ENCODE data around the gene USHBP1.

USHBP1 gene

DNA sequence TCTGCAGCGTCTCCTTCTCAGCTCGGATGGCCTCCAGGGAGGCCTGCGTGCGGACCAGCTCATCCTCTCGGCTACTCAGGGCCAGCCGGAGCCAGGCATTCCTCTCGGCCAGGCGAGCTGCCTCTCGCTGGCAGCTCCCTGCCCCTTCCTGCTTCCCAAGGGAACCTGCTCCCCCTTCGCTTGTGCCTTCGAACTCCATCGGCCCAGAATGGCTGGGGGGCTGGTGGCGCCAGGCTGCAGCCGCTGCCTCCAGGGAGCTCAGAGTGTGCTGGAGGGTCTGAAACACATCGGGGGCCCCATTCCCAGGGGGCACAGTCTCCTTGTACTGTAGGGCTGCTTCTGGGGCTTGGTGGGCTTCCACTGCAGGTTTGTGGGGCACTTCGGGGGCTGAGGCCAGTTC, 2.0 kb downstream of the USHBP1 start:
- DNase-seq: no peak

DNA sequence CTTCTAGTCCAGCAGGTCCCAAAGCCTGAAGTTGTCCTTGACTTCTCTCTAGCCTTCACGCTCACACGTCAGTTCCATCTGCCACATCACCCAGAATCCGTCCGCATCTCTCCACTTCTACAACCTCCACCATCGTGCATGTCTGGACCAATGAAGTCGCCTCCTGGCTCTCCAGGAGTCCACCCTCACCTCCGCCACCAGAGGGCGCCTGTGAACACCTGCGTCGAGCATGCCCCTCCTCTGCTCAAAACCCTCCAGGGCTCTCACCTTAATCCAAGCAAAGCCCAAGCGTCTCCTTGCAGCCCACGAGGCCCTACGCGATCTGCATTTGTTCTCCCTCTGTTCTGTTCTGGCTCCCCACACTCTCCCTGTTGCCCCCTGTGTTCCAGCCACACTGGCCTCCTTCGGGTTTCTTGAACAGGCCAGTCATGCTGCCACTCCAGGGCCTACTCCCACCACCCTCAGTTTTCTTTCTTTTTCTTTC, 3.7 kb downstream of the USHBP1 start:
- DNase-seq: peak in 1 of 2 donors; percentile 12

DNA sequence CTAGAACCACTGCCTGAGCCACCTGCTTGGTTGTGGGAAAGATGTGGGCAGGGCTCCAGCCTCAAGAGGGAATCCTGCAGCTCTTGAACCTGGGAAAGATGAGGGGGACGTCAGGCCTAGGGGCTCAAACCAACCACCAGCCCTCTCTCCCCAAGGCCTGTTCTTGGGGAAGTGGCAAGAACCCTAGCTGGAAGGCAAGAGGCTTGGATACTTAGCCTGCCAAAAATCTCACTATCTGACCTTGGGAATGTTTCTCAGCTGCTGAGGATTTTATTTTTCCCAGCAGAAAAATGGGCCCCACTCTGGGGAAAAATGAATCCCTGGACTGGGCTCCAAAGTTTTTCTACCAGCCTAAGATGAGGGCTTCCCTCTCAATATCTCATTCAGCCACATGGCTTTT, 4.6 kb downstream of the USHBP1 start:
- no peak for DNase-seq

DNA sequence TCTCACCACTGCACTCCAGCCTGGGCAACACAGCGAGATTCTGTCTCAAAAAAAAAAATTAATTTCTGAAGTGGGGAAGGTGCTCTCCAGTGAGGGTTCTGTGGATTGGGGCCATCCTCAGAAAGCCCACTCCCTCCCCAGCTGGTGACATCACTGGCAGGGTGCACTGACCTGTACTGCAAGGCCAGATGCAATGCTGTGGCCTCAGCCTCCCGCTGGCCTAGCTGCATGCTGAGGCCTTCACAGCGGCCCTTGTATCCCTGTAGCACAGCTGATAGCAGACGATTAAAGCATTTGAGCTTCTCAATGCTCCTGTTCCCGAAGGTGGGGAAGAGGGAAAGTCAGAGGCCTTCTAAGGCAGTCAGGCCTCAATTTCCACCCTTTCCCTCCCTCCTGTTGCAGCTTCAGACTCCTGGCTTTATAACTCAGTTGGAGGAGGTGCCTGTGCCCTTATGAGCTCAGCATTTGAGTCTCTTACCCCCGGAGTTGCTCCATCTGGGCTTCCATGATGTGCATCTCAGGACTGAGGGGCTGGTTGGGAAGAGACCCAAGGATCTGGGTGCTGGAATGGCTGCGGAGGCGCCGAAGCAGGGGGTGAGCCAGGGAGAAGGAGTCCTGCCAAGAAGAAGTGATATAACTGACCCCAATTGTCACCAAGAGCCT, 5.3 kb downstream of the USHBP1 start:
- DNase-seq: no peak

DNA sequence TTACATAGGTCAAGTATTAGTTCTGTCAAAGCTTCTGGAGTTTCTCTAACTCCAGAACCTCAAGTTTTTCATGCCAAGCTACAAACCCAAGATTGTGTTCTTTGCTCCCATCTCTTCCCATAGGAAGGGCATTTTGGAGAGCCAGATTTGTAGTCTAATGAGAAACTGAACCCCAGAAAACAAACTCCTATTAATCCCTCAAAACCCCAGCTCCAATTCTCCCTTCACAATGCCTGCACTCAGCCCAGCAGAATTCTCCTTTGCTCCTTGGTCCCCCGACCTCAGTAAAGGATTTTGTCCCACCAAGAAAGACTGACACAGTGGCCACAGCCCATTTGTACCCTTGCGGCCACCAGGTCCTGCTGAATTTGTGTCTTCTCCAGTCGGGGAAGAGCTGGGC, 8.4 kb downstream of the USHBP1 start:
- no peak for DNase-seq

DNA sequence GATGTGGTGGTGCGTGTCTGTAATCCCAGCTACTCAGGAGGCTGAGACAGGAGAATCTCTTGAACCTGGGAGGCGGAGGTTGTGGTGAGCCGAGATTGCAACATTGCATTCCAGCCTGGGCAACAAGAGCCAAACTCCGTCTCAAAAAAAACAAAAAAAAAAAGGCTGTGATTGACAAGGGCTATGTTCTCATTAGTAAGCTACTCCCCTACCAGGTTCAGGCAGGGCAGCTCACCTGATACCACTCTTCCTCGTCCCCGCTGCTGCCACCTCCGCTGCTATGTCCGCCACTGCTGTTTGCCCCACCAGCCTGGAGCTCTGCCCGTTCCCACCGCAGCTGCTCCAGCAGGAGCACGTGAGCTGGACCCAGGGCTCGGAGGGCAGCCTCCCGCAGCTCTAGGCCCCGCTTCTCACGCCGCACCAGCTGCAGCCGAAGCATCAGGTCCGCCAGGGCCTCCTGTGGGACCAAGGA, 9.4 kb downstream of the USHBP1 start:
- no peak for DNase-seq

DNA sequence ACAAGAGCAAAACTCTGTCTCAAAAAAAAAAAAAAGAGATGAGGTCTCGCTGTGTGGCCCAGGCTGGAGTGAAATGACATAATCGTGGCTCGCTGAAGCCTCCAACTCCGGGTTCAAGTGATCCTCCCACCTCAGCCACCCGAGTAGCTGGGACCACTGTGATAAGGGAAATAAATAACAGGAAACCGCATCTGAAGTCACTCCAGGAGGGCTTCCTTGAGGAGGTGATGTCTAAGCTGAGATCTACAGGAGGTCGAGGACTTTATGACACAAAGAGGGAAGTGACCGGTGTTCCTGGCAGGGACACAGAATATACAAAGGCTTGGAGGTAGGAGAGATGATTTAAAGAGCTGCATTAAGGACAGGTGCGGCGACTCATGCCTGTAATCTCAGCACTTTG, 9.9 kb downstream of the USHBP1 start:
- DNase-seq: no peak

DNA sequence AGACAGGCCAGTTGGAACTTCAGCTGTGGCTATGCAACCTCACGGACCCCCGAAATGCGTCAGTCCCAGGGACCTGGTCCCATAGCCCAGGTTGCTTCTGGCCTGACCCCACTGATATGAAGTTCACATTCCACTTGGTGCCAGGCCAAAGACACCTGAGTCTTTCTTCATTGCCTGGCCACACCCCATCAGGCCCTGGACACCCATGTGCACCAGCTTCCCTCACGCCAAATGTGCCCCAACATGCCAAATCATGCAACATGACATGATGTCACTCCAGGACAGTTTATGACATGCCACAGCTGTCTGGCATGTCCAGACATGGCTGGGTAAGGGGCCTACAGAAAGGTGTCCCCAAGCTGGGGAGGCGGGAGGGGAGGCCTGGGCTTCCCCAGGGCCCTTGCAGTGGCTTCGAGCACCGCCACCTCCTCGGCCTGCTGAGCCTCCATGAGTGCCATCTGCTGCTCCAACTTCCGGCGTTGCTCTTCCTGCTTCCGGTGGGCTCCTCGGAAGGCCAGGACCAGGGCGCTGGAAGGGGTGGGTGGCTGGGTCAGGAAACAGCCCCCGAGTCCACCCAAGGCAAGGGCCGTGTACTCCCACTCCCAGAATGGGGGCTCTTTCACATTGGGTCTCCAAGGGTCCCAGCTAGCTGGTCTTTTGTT, 14.5 kb downstream of the USHBP1 start:
- DNase-seq: no peak

DNA sequence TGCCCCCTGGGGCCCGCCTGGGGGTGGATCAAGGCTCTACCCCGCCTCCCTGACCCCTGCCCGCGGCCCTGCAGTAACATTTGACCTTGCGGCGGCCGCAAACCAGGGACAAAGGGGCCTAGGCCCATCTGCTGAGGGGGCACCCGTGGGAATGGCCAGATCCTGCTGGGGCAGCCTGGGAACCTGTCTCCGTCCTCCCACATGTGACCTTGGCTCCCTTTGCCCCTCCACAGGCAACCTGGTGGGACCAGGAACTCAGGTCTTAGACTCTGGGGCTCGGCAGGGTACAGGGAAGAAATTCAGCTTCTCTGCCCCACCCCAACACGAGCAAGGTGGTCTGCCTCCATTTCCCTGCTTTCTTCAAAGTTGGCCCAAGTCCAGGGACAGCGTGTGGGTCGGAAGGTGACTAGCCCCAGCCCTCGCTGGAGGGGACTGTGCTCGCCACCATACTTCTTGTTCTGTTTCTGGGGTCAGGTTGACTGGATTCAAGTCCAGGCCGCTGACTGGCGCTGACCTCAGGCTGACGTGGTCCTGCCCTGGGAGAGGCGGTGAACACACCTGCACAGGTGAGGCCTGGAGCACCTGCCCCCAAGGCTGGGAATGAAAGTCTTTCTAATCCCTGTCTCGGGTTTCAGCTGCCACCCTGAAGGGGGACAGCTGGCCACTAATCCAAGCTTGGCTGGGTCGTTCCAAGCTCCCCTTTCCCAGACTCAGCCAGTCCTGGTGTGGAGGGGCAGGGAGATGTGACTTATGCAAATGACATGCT, 16.4 kb downstream of the USHBP1 start:
- no peak for DNase-seq

DNA sequence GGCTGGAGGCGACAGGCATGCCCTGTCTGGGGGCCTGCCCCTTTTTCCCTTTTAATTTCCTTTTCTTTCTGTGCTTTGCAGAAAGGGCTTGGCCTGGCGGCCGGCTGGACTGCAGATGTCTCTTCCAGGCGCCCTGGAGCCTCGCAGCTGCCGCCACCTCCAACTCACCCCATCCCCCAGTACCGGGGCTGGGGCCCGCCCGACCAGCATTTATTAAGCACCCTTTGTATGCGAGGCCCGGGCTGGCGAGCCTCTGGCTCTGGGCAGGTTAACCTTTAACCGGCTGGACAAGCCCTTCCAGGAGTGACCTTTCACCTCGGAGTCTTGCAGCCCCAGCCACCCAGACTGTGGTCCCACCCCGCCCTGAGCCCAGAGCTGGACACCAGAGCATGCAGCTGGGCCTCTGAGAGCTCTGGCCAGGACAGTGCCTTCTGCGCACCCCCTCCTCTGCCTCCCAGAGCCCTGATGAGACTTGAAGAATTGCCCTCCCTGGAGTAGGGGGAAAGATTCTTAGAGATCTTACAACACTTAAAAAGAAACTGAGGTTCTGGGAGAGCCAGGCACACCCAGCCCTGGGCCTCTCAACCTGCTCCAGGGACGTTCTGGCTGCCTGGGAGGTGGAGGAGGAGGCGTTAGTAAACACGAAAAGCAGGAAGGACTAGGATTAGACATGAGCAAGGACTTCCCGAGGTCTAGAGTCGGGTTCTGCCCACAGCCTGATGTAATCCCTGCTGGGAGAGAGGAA, 17.7 kb downstream of the USHBP1 start:
- DNase-seq: no peak

DNA sequence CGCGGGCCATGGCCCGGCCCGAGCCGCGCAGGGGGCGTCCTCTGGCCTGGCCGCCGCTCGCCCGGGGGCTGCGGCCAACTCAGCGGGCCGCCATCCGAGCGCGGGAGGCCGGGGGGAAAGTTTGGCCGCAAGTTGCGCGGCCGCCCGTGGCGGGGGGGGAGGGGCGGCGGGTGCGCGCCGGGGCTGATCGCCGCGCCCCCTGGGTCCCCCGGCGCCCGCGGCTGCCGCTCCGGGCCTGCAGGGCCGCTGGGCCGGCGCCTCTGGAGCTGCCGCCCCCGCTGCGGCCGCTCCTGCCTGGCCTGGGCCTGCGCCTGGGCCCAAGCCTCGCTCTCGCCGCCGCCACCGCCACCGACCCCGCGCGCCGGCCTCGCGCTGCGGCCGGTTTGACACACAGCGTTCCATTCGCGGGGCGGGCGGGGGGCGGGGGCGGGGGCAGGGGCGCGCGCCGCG, 19.0 kb downstream of the USHBP1 start, which contains the start of gene NR2F6:
Gene NR2F6 (minus strand): TSS at position 385 of the 450 bp plus-strand sequence. CDS start 699 bp downstream, outside the sequence.
- DNase-seq: no peak

DNA sequence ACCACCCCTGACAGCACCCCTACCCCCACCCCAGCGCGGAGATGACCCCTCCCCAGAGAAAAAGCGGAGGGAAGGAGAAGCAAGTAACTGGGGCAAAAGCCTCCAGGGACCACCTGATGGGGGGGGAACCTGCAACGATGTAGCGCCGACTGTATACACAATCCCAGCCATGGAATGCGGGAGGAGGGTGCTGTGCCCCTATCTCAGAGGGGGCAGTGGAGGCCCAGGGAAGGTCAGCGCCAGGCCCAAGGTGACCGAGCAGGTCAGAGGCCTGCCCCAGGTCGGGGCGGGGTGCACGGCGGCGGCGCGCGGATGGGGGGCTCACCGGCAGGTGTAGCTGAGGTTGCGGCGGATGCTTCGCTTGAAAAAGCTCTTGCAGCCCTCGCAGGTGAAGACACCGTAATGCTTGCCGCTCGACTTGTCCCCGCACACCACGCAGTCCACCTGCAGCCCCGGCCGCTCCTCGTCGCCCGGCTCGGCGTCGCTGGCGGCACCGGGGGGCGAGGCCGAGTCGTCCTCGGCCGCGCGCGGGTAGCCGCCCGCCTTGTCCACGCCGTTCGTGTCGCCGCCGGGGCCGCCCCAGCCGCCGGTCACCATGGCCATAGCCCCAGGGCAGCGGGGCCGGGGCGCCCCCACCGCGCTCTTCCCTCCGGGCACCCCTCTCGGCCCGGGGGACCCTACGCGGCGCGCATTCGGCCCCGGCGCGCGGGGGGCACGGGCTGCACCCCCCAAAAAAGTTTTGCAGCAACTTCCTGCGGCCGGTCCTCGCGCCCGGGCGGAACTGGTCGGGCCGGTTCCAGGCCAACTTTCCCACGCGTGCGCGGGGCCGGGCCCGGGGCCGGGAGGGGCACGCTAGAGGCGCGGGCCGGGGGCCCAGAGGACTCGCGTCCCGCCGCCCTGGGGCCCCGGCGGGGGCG, 19.7 kb downstream of the USHBP1 start:
- DNase-seq: no peak

DNA sequence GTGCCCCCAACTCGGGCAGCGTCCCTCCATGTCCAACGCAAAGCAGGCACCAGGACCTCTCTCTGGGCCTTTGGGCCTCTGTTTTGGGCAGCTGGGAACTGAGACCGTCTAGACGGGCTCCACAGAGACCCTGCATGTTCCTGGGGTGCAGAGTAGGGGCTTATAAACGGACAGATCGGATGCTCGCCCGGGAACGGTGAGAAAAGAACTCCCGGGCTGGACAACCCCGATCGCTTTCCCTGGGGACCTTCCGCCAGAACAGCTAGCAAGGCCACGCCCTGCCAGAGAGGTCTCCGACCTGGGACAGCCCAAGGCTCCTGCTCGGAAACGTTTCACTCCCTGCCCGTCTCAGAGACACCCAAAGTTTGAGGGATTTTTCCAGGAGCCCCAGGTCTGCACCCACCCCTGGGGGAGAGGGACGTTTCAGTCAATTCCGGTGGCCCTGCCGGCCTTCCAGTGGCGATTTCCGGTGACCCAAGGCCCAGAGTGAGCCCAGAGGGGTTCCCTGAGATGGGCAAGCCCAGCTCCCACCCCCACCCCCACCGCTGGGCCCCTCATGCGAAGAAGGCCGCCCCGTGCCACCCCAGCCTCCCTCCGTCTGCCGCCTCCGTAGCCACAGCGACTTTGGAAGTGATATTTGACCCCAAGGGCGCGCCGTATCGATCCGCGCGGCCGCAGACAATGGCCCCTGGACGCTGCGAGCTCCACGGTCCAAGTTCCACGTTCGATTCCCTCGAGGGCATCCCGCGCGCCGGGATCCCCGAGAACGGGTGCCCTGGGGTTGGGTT, 20.5 kb downstream of the USHBP1 start:
- DNase-seq: no peak

DNA sequence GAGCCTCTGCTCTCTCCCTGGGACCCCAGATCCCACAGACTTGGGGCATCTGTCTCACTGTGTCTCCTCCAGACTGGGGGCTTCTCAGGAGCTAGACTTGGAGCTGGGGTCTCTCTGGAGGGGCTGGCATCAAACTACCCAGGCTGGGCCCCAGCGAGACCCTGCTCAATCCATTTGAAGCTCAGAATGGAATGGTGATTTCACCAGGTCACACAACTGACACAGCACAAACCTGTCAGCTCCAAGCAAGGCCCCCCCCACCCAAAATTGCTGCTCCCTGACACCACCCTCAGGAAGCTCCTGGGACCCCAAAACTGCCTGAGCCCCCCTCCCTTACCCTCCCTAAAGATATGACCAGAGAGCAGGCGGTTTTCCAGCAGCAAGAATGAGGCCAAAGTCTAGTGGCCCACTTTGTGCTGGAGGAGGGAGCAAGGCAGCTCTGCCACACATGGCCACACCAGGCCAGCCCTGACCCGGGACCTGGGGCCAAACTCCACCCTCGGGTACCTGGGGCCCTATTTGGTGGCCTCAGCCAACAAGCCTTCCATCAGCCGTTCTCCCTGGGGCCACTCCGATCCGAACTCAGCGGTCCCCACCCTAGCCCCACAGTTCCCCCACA, 21.2 kb downstream of the USHBP1 start:
- DNase-seq: no peak

DNA sequence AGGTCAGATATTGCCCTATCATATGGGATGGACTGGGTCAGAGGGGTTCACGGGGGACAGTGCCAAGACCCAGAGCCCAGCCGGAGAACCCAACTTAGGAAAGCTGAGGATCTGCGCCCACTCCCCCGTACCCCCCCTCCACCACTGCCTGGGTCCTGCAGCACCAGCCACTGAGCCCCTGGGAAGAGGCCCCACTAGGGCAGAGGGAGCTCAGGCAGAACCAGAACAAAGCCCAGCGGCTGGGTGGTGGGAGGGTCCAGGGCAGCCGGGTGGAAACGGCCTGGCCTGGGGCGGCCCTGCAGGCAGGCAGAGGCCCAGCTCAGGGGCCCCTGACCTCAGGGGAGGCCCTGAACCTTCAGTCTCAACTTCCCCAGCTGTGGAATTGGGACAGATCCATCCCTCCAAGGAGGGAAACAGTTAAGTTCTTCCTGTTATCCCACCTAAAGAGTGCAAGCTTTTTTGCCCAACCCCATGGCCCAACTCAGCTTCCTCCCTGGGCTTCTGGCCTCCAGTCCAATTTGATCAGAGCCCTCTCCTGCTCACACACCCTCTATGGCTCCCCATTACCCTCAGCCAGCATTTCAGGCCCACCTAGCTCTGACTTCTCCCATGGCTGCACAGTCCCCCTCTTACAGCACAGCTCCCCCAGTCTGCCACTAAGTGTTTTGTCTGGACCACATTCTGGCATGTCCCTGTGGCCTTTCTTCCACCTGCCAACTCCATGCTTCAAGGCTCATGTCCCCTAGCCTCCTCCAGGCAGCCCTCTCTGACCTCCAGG, 21.9 kb downstream of the USHBP1 start:
- DNase-seq: no peak

DNA sequence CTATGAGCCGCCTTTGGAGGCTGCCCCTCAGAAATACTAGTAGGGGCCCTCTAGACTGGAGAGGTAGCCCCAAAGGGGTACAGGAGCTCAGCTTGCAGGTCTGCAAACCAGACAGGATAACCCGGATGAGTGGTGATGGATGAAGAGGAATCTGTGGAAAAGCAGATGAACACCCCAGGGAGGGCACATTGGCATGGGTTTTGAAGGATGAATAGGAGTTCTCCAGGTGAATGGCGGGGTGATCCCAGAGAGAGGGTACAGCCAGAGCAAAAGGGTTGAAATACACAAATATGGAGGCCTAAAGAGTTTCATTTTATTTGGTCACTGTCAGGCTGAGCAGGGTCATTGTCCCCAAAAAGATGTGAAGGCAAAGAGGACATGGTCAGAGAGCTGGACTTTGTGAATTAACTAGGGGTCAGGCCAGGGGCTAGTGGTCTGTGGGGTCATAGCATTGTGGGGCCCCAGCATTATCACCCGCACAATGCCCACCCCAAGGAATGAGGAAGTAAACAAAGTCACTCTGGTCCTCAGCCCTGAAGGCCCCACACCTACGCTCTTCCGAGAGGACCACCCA, 23.6 kb downstream of the USHBP1 start:
- no peak for DNase-seq

DNA sequence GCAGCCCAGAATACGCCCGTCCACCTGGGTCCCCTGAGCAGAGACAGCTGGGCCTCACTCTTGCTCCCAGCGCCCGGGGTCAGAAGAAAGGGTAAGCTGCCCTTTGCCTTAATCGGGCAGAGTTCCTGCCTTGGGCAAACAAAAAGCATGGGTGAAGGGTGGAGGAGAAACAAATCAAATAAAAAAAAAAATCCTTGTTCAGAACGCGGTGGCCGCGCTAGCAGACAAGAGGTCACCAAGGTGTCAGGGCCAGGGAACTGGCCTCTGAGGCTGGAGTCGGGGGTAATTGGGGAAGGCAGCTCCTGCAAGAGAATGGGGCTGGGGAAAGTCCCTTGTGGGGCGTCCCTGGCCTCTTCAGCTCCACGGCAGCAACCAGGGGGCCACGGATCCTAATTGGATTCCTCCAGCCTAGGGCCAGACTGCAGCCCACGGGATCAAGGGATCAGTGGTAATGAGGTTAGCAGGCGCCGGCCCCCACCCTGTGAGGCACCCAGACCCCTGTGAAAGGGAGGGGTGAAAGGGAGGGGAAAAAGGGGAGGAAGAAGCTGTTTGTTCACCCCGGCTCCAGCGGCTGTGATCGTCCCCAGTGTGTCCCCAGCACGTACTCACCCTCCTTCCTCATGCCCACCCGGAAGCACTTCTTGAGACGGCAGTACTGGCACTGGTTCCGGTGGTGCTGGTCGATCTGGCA, 24.3 kb downstream of the USHBP1 start:
- no peak for DNase-seq

All from hippocampal formation (tissue), 2 donors.